ENCODE measurements around the gene BAAT.

GRCh38 chr9:101399643-101399970, 14.8 kb upstream of the BAAT start:
- no peak for TF ChIP-seq SP1 (IDR thresholded peaks at IDR 0.05)
- TF ChIP-seq NFRKB (IDR thresholded peaks at IDR 0.05): no peak
- TF ChIP-seq FOXM1 (IDR thresholded peaks at IDR 0.05; ENCODE audit: borderline replicate concordance): no peak
- no peak for TF ChIP-seq ZNF384 (IDR thresholded peaks at IDR 0.05)
- TF ChIP-seq FOXK2 (IDR thresholded peaks at IDR 0.05): no peak

Data from HEK293T (cell line).